ENCODE results near the gene SRGAP1.
"Not testable (repeated sequence)": the region's sequence is repeated elsewhere in the genome, so short reads cannot be mapped to it uniquely, and the experiment has no call there.

SRGAP1 gene

DNA sequence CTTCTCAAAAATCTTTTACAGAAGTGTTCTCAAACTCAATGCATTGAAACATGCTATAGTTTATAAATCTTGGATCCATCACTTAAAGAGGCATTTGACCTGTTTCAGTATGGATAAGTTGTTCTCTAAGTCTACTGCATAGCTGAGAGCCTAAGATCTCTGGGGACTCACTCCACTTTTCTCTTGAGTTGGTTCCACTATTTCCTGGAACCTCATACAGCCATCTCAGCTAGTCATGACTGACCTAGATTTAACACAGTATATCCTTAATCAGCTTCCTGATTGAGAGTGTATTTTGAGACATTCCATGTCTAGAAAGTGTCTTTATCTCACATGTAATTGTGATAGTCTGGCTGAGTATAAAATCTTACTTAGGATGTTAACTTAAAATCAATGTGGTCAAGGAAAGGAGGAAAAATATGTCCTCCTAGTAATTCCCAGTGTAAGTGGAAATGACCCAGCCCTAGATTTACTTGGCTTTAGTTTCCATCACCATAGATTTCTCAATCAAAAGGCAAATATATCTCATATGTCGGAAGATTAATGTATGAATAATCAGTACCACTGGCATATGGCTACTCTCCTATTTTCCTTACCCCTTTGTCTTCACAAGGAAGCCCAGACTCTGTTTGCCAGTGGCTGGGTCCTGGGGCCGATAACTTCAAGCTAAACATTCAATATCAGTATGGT lies 315.7 kb downstream of the SRGAP1 start:
- DNase-seq (ENCODE audit: low read depth), result no peak
- H3K4me3 ChIP-seq (ENCODE audit: low read depth, low read length), result no peak overlapping the region
- TF ChIP-seq, protein P1, sequence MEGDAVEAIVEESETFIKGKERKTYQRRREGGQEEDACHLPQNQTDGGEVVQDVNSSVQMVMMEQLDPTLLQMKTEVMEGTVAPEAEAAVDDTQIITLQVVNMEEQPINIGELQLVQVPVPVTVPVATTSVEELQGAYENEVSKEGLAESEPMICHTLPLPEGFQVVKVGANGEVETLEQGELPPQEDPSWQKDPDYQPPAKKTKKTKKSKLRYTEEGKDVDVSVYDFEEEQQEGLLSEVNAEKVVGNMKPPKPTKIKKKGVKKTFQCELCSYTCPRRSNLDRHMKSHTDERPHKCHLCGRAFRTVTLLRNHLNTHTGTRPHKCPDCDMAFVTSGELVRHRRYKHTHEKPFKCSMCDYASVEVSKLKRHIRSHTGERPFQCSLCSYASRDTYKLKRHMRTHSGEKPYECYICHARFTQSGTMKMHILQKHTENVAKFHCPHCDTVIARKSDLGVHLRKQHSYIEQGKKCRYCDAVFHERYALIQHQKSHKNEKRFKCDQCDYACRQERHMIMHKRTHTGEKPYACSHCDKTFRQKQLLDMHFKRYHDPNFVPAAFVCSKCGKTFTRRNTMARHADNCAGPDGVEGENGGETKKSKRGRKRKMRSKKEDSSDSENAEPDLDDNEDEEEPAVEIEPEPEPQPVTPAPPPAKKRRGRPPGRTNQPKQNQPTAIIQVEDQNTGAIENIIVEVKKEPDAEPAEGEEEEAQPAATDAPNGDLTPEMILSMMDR (IDR thresholded peaks at IDR 0.05; ENCODE audit: low read depth, low read length, missing control alignments), result no peak

DNA sequence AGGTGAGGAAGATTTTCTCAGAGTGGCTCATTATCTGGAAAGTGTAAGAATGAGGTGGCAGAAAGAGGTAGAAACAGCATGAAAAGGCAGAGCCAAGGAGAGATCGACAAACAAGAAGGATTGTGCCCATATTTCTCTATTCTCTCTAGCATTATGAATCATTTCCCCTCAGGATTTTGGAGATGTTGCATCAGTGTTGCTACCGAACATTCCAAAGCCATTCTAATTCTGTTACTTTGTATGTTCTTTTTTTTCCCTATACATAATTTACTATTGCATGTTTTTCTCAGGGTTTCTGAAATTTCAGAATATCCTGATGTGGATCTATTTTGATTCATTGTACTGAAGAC lies 316.2 kb downstream of the SRGAP1 start:
- DNase-seq (ENCODE audit: low read depth), result no peak
- H3K4me3 ChIP-seq (ENCODE audit: low read depth, low read length), result no peak overlapping the region
- TF ChIP-seq, protein P1 (IDR thresholded peaks at IDR 0.05; ENCODE audit: low read depth, low read length, missing control alignments), result no peak

DNA sequence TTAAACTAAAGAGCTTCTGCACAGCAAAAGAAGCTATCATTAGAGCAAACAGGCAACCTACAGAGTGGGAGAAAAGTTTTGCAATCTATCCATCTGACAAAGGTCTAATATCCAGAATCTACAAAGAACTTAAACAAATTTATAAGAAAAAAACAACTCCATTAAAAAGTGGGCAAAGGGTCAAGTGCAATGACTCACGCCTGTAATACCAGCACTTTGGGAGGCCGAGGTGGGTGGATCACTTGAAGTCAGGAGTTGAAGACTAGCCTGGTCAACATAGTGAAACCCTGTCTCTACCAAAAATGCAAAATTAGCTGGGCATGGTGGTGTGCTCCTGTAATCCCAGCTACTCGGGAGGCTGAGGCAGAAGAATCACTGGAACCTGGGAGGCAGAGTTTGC lies 322.1 kb downstream of the SRGAP1 start:
- not testable (repeated sequence) for H3K4me3 ChIP-seq (ENCODE audit: low read depth, low read length); DNase-seq (ENCODE audit: low read depth)

DNA sequence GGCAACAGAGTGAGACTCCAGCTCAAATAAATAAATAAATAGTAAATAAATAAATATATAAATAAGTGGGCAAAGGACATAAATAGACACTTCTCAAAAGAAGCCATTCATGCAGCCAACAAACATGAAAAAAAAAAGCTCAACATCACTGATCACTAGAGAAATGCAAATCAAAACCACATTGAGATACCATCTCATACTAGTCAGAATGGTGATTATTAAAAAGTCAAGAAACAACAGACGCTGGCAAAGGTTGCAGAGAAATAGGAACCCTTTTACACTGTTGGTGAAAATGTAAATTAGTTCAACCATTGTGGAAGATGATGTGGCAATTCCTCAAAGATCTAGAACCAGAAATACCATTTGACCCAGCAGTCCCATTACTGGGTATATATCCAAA lies 322.5 kb downstream of the SRGAP1 start:
- DNase-seq (ENCODE audit: low read depth); H3K4me3 ChIP-seq (ENCODE audit: low read depth, low read length): not testable (repeated sequence)

DNA sequence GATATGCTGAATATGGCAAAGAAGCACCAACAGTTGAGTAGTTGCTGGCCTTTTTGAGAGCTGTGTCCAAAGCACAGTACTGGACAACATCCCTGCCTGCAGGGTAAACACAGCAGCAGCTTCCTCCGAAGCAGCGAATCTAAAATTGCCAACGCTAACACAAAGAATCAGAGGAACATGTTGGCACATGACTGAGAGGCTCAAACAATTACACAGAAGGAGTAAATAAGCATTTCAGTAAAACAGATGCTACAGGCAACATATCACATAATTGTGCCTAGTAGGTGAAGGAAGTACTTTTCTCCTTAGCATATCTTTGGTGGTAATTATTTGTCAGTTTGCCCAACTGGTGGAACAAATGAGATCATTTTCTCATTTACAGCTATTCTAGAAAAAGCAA lies 325.5 kb downstream of the SRGAP1 start:
- no peak for DNase-seq (ENCODE audit: low read depth)
- no peak overlapping the region for H3K4me3 ChIP-seq (ENCODE audit: low read depth, low read length)
- TF ChIP-seq, protein P1 (IDR thresholded peaks at IDR 0.05; ENCODE audit: low read depth, low read length, missing control alignments), result no peak

DNA sequence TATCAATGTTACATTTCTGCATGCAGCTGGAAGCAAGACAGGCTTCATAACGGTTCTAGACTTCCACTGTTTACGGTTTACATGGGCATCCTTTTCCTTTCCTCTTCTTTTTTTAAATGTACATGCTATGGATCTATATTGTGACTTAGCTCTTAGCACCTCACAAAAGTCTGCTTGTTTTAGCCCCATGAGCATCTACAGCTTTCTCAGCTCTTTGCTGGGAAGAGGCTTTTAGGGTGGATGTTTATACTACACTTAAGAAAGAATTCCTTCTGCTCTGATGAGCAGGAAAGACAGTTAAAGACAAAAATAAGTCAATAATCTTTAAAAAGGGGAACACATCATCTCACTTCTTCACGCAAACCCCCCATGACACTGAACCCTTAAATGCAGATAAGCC lies 326.2 kb downstream of the SRGAP1 start:
- no peak for DNase-seq (ENCODE audit: low read depth)
- TF ChIP-seq, protein P1 (IDR thresholded peaks at IDR 0.05; ENCODE audit: low read depth, low read length, missing control alignments), result no peak
- H3K4me3 ChIP-seq (ENCODE audit: low read depth, low read length), result no peak overlapping the region

DNA sequence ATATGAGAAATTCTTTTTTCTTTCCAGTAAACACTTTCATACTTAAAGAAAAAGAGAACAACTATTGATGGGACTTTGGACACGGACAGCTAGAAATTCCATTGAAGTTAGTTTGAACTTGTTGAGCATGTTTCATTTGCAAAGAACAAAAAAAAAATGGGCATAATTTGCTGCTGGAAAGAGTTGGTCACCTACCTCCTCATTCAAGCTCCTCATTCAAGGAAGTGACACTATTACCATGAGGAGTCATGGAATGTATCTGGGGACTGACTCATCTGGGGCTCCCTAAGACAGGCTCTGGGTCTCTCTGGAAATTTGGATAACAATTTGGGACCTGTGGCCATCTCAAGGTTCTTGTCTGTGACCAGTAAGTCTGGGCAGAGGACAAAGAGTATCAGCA lies 327.2 kb downstream of the SRGAP1 start:
- H3K4me3 ChIP-seq (ENCODE audit: low read depth, low read length), result no peak overlapping the region

More for the DNA sequence above, 327.2 kb downstream of the SRGAP1 start:
- DNase-seq (ENCODE audit: low read depth), result no peak
- TF ChIP-seq, protein P1 (IDR thresholded peaks at IDR 0.05; ENCODE audit: low read depth, low read length, missing control alignments), result no peak
